AG04449 (cell line): ENCODE data around the gene HOXB8.

ENCODE experiments used
- CTCF ChIA-PET: fragments of 350-600 bp; formaldehyde crosslinking; extraction: SDS; loops from one replicate; lab custom pipeline; 2021; ENCODE audit warnings: antibody characterized with exemption; lab: Yijun Ruan, JAX
- POLR2A ChIA-PET: fragments of 400-600, 350-600 bp; formaldehyde crosslinking; extraction: SDS; loops from one replicate; lab custom pipeline; 2020; ENCODE audit warnings: antibody characterized with exemption, inconsistent platforms; lab: Yijun Ruan, JAX
- DNase-seq: peaks from one replicate; pipeline ENCODE4 v3.0.0-alpha.2; 2010; ENCODE audit warnings: low read depth, low spot score
- H3K4me3 ChIP-seq: 2 replicates; pipeline ENCODE4 v1.5.1; 2011; ENCODE audit warnings: low read depth, mild to moderate bottlenecking, control low read depth, low read length
- CTCF ChIP-seq: IDR thresholded peaks from one replicate; pipeline ENCODE4 v1.5.1; 2011; ENCODE audit warnings: mild to moderate bottlenecking, moderate library complexity, low read length, control low read depth, inconsistent platforms; ENCODE audit not compliant: insufficient read depth; ENCODE audit errors: missing control alignments

HOXB8 gene

GRCh38 chr17:48592577-48592976 lies 22.5 kb downstream of the HOXB8 start:
- ChIA-PET POLR2A (interaction anchor here (1.0 to 3.3 kb wide), 13 partner anchors 17 to 256 kb away, joined by 3 to 14 read pairs (median 5); partner anchors contain the start of gene HOXB8), CTCF (interaction anchor here (0.8 to 8.4 kb wide), 29 partner anchors 17 to 441 kb away, joined by 3 to 80 read pairs (median 6); partner anchors contain the start of gene HOXB8)
- no peak for TF ChIP-seq CTCF
- H3K4me3 ChIP-seq, result peak overlapping the region; percentile 76
- no peak for DNase-seq

- POLR2A ChIA-PET, result interaction anchor here (0.6 to 3.3 kb wide), 9 partner anchors 18 to 240 kb away, joined by 3 to 14 read pairs (median 4); partner anchors contain the start of gene HOXB8
- DNase-seq, result no peak
- TF ChIP-seq CTCF, result no peak
- peak overlapping the region; percentile 76 for H3K4me3 ChIP-seq
- CTCF ChIA-PET, result interaction anchor here (1.0 to 8.4 kb wide), 18 partner anchors 15 to 328 kb away, joined by 3 to 80 read pairs (median 10); partner anchors contain the start of gene HOXB8
Observed at GRCh38 chr17:48592057-48592514, 23.0 kb downstream of the HOXB8 start.

- DNase-seq, result no peak
- peak overlapping the region; percentile 76 for H3K4me3 ChIP-seq
- ChIA-PET CTCF (interaction anchor here (0.6 to 8.4 kb wide), 17 partner anchors 15 to 283 kb away, joined by 3 to 80 read pairs (median 4); partner anchors contain the start of gene HOXB8), POLR2A (interaction anchor here (0.6 to 3.3 kb wide), 8 partner anchors 18 to 388 kb away, joined by 3 to 14 read pairs (median 4); no protein-coding TSS in a partner anchor)
- no peak for TF ChIP-seq CTCF
Observed at GRCh38 chr17:48591255-48592056, 23.6 kb downstream of the HOXB8 start.

GRCh38 chr17:48590607-48591161 lies 24.4 kb downstream of the HOXB8 start:
- no peak for DNase-seq
- no peak for TF ChIP-seq CTCF
- POLR2A ChIA-PET, result interaction anchor here (0.6 to 1.5 kb wide), 4 partner anchors 22 to 387 kb away, joined by 3 to 5 read pairs (median 4); no protein-coding TSS in a partner anchor
- peak overlapping the region; percentile 76 for H3K4me3 ChIP-seq
- CTCF ChIA-PET, result interaction anchor here (0.9 to 8.4 kb wide), 13 partner anchors 18 to 282 kb away, joined by 3 to 80 read pairs (median 4); partner anchors contain the start of gene HOXB8

GRCh38 chr17:48589831-48590606 lies 25.1 kb downstream of the HOXB8 start, which contains the start of gene HOXB3:
TSS of gene HOXB3 (minus strand) at chr17:48590241. CDS start at chr17:48552474, 37,767 bp downstream.
- POLR2A ChIA-PET, result interaction anchor here (0.7 to 1.5 kb wide), 5 partner anchors 23 to 103 kb away, joined by 3 to 5 read pairs (median 3); no protein-coding TSS in a partner anchor
- DNase-seq, result peak; percentile 67
- no peak for TF ChIP-seq CTCF
- CTCF ChIA-PET, result interaction anchor here (0.7 to 8.4 kb wide), 15 partner anchors 18 to 282 kb away, joined by 3 to 80 read pairs (median 5); partner anchors contain the start of gene HOXB8
- H3K4me3 ChIP-seq, result peak within 1 kb of the TSS; percentile 76
